Tongue (tissue), 2 donors: ENCODE measurements around the gene FXYD6. TPM values are rescaled to one million over a fixed set of nuclear protein-coding genes. Genes with fewer than 3 reads are reported as not detected.
"Not testable (repeated sequence)": the region's sequence is repeated elsewhere in the genome, so short reads cannot be mapped to it uniquely, and the experiment has no call there.

Source experiments
- DNase-seq: peaks from one replicate; pipeline ENCODE4 v3.0.0-alpha.2; 2015
- total RNA-seq: library from RNA; depleted of rRNA; stranded (reverse); fragments of >200 nt; gene quantifications from one replicate; pipeline ENCODE4 v1.2.3, GENCODE V29; 2014

Gene FXYD6
- total RNA-seq, 1 donor from 2014 or later: 78.6 TPM

DNA sequence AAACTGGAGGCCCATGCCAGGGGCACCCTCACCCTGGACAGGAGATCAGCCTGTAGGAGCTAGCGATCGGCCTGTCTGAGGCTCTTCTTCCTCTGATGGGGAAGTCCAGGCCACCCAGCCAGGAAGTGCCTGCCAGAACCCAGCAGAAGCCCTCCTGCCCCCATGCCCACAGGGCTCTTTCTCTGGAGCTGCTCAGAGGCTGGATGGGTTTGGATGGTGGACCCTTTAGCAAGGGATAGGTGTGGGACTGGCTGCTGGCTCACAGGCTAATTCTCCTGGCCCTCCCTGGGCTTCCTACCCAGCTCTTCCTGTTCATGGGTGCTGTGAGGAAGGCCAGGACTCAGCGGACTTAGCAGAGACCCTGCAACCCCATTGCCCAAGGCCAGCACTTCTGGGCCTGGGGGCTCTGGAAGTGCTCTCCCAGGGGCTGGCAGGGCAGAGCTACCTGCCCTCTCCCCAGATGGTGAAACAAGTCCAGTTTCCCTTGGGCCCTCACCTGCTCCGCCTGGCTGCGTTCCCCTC, 59.6 kb downstream of the FXYD6 start:
- no peak for DNase-seq

- DNase-seq: peak; percentile 66
Observed at GRCh38 chr11:117816151-117816741, 60.2 kb downstream of the FXYD6 start.

GRCh38 chr11:117815262-117815803, 61.1 kb downstream of the FXYD6 start:
- no peak for DNase-seq

DNA sequence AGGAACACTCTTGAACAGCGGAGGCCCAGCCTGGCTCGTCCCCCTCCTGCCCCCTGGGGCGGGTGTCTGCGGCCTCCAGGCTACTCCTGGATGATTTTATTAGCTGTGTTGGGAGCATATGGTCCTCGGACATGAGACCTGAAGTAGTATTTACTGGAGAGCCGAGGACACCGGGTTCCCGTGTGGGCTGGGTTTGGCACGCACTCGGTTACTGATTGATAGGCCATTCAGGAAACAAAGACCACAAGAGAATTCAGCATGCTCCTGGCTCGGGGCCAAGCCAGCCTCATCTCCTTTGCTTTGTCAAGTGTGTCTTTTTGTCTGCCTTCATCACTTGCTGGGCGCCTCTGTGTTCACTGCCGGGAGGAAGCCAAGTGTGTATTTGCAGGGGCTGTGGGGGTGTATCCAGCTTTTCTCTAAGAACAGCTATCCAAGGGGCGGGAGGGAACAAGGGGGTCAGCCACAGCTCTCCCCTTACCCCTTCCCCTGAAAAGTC, 61.6 kb downstream of the FXYD6 start:
- peak; percentile 74 for DNase-seq

GRCh38 chr11:117814204-117814765, 62.2 kb downstream of the FXYD6 start:
- DNase-seq: no peak

GRCh38 chr11:117810056-117810451, 66.4 kb downstream of the FXYD6 start:
- DNase-seq: not testable (repeated sequence)

DNA sequence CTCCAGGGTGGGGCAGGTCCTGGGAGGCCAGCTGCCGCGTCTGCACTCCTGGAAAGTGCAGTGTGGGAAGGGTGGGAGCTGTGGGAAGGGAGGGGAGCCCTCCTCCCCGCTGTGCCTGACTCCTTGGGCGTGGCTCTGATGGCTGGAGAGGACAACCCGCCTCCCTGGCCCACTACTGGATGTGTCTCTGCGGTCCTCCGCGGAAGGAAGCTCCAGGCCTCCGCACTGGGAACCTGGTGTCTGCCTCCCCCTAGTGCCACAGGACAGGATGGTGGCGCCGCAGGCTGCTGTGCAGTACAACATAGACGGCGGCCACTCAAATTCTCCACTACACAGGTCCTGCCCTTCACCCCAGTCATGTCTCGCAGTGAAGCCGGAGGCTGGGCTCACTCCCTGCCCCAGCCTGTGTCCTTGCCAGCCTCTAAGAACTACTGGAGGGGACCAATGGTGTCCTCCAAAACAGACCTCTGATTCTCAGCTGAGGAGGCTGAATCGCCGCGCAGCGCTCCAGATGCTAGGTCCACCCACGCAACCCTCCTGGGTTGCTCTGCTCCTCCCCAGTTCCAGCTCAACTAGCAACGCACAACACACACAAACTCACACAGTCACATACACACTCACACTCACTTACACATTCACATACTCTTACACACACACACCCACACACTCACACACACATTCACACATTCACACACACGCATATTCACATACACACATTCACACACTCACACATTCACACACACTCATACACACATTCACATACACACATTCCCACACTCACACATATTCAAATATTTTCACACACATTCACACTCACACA, 67.0 kb downstream of the FXYD6 start:
- peak; percentile 86 for DNase-seq

- DNase-seq: no peak
Observed at GRCh38 chr11:117808784-117809183, 67.7 kb downstream of the FXYD6 start.

DNA sequence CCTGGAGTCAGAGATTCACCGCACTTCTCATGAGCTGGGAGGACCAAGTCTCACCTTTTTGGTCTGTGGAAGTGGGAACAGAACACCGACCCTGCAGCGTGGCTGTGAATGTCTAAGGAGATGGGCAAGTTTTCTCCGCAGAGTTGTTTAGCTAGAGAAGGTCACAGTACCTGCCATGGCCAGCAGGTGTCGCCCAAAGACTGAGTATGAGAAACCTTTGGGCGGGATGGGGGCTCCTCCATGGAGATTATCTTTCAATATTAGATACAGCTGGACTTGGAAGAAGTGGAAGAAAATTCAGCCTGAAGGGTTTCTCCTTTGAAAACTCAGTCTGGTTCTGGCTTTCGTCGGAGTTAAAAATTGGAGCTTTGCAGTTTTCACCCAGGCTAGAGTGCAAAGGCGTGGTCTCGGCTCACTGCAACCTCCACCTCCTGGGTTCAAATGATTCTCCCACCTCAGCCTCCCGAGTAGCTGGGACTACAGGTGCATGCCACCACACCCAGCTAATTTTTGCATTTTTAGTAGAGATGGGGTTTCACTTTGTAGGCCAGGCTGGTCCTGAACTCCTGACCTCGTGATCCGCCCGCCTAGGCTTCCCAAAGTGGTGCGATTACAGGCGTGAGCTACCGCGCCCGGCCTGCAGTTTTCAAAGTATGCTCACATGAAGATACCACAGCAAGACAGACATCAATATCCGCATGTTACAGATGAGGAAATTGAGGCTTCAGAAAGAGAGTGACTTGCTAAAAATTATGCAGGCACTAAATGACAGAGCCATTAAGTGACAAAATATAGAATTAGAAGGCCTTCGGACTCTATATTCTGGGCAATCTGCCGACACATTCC, 68.8 kb downstream of the FXYD6 start:
- DNase-seq: peak; percentile 92

GRCh38 chr11:117806846-117807245, 69.6 kb downstream of the FXYD6 start:
- no peak for DNase-seq

- no peak for DNase-seq
Observed at GRCh38 chr11:117805045-117805444, 71.4 kb downstream of the FXYD6 start.

DNA sequence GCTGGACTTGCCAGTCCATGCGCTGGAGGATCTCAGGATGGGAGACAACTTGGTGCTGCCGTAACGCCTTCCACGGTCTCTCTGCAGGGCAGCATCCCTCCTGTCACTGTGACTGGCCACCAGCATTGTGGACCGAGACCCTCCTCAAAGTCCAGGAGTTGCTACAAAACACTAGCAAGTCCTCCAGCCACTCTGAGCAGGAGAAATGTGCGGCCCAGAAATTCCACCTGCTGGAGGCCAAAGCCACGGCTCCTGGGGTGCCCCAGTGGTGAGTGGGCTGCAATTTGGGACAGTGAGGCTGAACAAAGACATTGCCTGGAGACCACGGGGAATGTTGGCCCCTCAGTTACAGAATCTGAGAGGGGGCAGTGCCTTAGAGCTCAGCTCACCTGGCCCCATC, 72.6 kb downstream of the FXYD6 start:
- DNase-seq: no peak

DNA sequence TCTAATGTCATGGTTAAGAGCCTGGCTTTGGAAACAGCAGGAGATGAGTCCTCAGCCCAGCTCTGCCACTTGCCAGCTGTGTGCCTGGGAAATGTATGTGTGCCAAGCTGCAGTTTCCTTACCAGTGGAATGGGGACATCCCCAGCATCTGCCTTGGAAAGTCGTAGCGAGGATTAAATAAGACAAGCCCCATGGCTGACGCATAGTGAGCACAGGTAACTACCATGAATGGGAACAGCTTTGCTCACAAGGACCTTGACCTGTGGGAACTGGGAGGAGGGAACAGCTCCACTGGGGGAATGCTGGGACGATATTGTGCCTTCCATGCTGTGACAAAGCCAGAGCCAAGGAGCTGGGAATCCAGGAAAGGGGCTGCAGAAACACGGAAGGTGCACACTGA, 76.8 kb downstream of the FXYD6 start:
- DNase-seq: no peak

DNA sequence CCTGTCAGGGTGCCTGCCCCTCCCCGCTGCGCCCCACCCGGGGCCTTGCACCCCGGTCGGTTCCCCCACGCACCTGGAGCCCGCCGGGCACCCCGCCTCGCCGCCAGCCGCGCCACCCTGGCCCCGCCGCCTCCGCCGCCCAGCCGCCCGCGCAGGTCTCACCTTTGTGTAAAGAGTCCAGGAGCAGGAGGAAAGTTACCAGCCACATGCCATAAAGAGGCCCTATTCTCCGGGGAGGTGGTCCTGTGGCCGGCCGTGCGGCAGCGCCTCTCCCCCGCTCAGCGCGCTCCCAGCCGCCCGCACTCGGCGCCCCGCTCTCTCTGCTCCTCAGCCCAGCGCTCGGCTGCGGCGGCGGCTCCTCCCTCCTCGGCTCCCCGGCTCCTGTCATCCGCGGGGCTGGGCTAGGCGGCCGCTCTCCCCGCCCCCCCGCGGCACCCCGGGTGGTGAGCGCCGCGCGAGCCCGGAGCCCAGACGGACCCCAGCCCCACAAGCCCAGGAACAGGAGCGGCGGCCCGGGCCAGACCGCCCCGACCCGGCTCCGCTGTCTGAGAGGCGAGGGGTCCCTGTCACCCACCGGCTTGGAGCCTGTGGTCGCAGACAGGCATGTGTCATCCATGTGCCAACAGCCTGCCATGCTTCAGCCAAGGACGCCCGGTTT, 79.5 kb downstream of the FXYD6 start, which contains the start of gene DSCAML1:
DSCAML1 (minus strand) TSS at position 345 of the 658 bp plus-strand sequence; CDS start at position 208, 137 bp downstream.
- DNase-seq: no peak

DNA sequence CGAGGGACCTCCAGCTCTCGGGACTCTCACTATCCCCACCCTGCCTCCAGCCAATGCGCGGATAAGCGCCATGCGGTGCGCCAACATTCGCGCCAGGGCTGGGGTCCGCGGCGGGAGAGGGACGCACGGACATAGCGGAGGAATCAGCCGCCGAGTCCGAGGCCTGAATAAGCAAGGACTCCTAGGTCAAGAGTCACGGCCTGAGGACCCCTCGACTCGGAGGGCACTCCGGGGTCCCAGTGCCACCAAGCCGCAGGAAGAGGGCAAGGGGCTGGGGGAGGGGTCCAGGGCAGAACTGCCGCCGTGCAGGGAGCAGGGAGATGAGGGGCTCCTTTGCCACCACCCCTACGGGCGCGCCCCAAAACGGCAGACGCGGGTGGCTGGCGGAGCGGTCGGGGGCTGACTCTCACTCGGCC, 80.0 kb downstream of the FXYD6 start:
- no peak for DNase-seq

DNA sequence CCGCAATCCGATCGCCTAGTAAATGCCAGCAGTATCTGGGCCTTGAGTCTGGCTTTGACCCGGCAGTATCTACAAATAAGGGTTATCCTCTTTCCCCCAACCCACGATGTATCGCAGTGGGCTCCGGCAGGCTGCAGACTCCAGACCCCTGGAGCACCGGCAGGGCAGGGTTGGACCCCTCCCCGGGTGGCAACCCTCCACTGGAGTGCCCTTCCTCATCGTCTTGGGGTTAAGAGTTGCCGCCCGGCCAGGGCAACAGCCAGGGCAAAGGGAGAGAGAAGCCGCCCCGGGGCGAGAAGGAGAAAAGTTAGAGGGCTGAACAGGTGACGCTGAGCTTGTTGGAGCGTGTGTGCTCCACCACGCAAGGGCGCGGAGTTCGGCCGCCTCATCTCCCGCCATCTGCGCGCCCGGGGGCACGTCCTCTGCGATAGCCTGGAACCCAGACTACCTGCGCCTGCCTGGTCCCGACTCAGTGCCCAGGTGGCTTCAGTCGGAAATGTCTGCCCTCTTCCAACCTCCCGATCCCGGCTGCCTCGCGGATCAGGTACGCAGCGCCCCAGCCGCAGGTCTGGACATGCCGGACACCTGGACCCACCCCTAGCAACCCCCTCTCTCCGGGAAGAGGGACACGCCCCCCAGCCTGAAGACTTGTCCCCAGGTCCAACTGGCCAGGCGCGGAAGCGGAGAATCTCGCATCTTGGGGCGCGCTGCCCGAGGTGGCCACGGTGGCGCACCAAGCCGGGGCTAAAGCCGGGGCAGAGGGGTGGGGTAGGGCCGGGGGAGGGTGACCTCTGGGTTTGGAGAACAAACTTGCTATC, 80.6 kb downstream of the FXYD6 start:
- DNase-seq: no peak

- DNase-seq: no peak
Observed at GRCh38 chr11:117794772-117795629, 81.5 kb downstream of the FXYD6 start.

- no peak for DNase-seq
Observed at GRCh38 chr11:117794135-117794534, 82.3 kb downstream of the FXYD6 start.

DNA sequence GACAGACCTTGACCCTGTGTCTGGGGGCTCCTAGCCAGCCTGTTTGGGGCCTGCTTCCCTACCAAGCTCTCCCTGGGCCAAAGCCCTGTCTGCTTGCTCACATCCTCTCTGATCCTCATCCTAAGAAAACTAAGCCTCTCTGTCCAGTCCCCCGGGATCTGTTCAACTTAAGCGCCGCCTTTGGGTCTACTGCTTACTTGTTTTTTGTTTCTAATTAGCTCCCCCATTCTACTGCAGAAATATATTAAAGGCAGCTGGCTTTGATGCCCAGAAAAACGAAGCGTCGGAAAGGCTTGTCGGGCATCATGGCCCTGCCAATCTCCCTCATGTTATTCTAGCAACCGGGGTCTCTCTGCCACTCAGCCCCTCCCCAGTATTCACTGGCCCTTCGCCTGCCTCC, 82.9 kb downstream of the FXYD6 start:
- no peak for DNase-seq
